Right renal cortex interstitium (tissue), 3 donors: ENCODE results near the gene HECW1. TPM values are rescaled to one million over a fixed set of nuclear protein-coding genes. Genes with fewer than 3 reads are reported as not detected.
A peak's percentile ranks its signal among the peaks of the same experiment; 100 is the strongest.
"Not testable (repeated sequence)": the region's sequence is repeated elsewhere in the genome, so short reads cannot be mapped to it uniquely, and the experiment has no call there.

Experiments
- DNase-seq, 3 donors: peaks; one replicate each; pipeline ENCODE4 v3.0.0-alpha.2; 2013; ENCODE audit warnings: low read depth in 3 of 3, low spot score in 2 of 3
- polyA plus RNA-seq, 3 donors: library from polyadenylated mRNA; unstranded; fragments of 120-200 nt; gene quantifications; one replicate each; pipeline ENCODE4 v1.2.1, GENCODE V29; 2013; ENCODE audit not compliant: insufficient read length in 3 of 3

HECW1 gene
- polyA plus RNA-seq, 3 donors = 5.6 to 7.9 (median 7.2) TPM

- DNase-seq = no peak
Measured at GRCh38 chr7:43560742-43561330, 448.4 kb downstream of the HECW1 start.

GRCh38 chr7:43562383-43562782 lies 449.9 kb downstream of the HECW1 start:
- no peak for DNase-seq

GRCh38 chr7:43565786-43566185 lies 453.3 kb downstream of the HECW1 start:
- peak in 2 of 3 donors; percentile 13 to 30 for DNase-seq

GRCh38 chr7:43568529-43568928 lies 456.1 kb downstream of the HECW1 start:
- DNase-seq = no peak

- no peak for DNase-seq
Measured at GRCh38 chr7:43569424-43569823, 457.0 kb downstream of the HECW1 start.

GRCh38 chr7:43570688-43571365 lies 458.4 kb downstream of the HECW1 start:
- DNase-seq = no peak

- no peak for DNase-seq
Measured at GRCh38 chr7:43572516-43573049, 460.1 kb downstream of the HECW1 start.

GRCh38 chr7:43573832-43574231 lies 461.4 kb downstream of the HECW1 start:
- not testable (repeated sequence) for DNase-seq

- DNase-seq = no peak
Measured at GRCh38 chr7:43575506-43575905, 463.1 kb downstream of the HECW1 start.

- DNase-seq = no peak
Measured at GRCh38 chr7:43576241-43576640, 463.8 kb downstream of the HECW1 start.

- no peak for DNase-seq
Measured at GRCh38 chr7:43577485-43577951, 465.1 kb downstream of the HECW1 start.

- DNase-seq = peak in 2 of 3 donors; percentile 73 to 84
Measured at GRCh38 chr7:43582503-43583423, 470.3 kb downstream of the HECW1 start, which contains the start of gene STK17A. Gene STK17A, plus strand, starts transcription at chr7:43583108. Its CDS starts 136 bp downstream, at chr7:43583244.

GRCh38 chr7:43583424-43584194 lies 471.2 kb downstream of the HECW1 start:
- DNase-seq = peak in 2 of 3 donors; percentile 41 to 45

- peak in 1 of 3 donors; percentile 2 for DNase-seq
Measured at GRCh38 chr7:43584195-43584586, 471.7 kb downstream of the HECW1 start.

GRCh38 chr7:43584733-43585132 lies 472.3 kb downstream of the HECW1 start:
- DNase-seq = not testable (repeated sequence)

GRCh38 chr7:43585562-43585961 lies 473.1 kb downstream of the HECW1 start:
- no peak for DNase-seq

- no peak for DNase-seq
Measured at GRCh38 chr7:43586251-43586900, 473.9 kb downstream of the HECW1 start.

GRCh38 chr7:43588477-43589132 lies 476.2 kb downstream of the HECW1 start:
- no peak for DNase-seq

- no peak for DNase-seq
Measured at GRCh38 chr7:43589133-43589478, 476.7 kb downstream of the HECW1 start.
